K562 (cell line): Measurements from ENCODE around the gene ERVW-1. TPM values are rescaled to one million over a fixed set of nuclear protein-coding genes. Genes with fewer than 3 reads are reported as not detected.

Experiments
- KLF6 ChIP-seq: fragments of 250-450 bp; sonication (Bioruptor Pico); IDR thresholded peaks from 2 replicates; pipeline ENCODE4 v1.4.0; 2020; ENCODE audit warnings: mild to moderate bottlenecking, moderate library complexity, borderline replicate concordance
- MAFK ChIP-seq: IDR thresholded peaks from 2 replicates; pipeline ENCODE4 v1.6.1; 2011; ENCODE audit warnings: low read length, improper control_type of control experiment
- MCM5 ChIP-seq: fragments of 450-650 bp; IDR thresholded peaks from 2 replicates; pipeline ENCODE4 v1.6.1; 2016; ENCODE audit warnings: low read depth
- MCM7 ChIP-seq, 2 experiments: fragments of 450-650 bp; IDR thresholded peaks; 2 replicates each; pipeline ENCODE4 v1.6.1; 2016 to 2018
- MEF2A ChIP-seq: IDR thresholded peaks from 2 replicates; pipeline ENCODE4 v1.6.1; 2011; ENCODE audit warnings: low read depth, mild to moderate bottlenecking, low read length, moderate library complexity; ENCODE audit not compliant: control insufficient read depth
- PHTF2 ChIP-seq: fragments of 250-450 bp; sonication (Bioruptor Pico); IDR thresholded peaks from 2 replicates; pipeline ENCODE4 v1.5.0; 2021; ENCODE audit warnings: mild to moderate bottlenecking
- POLR2A ChIP-seq: fragments of 450-650 bp; conservative IDR thresholded peaks from 2 replicates; pipeline ENCODE4 v1.6.1; 2016
- TCFL5 ChIP-seq: fragments of 250-450 bp; sonication (Bioruptor Pico); conservative IDR thresholded peaks from 2 replicates; pipeline ENCODE4 v1.6.1; 2021; ENCODE audit warnings: mild to moderate bottlenecking, moderate library complexity, matching md5 sums
- TGIF2 ChIP-seq: sonication (generic); formaldehyde crosslinking; IDR thresholded peaks from 2 replicates; pipeline ENCODE4 v1.8.1; 2022; ENCODE audit warnings: mild to moderate bottlenecking, missing genetic modification reagents, moderate library complexity
- ZNF174 ChIP-seq: fragments of 250-450 bp; sonication (Bioruptor Pico); IDR thresholded peaks from 2 replicates; pipeline ENCODE4 v1.4.0; 2020; ENCODE audit warnings: mild to moderate bottlenecking
- ZNF76 ChIP-seq: fragments of 250-450 bp; sonication (Bioruptor Pico); IDR thresholded peaks from 2 replicates; pipeline ENCODE4 v1.4.0; 2020; ENCODE audit warnings: mild to moderate bottlenecking, moderate library complexity, borderline replicate concordance
- ZZZ3 ChIP-seq: fragments of 450-650 bp; IDR thresholded peaks from 2 replicates; pipeline ENCODE4 v1.6.1; 2016; ENCODE audit warnings: antibody characterized with exemption, mild to moderate bottlenecking, moderate library complexity
- polyA plus RNA-seq, 8 experiments: library from polyadenylated mRNA; depleted of rRNA in 4 of 8; stranded (reverse) in 5 of 8; unstranded in 3 of 8; fragments of >200 nt; fragmentation: Nextera tagmentation in 2 of 8; fragmentation: Illumina TruSeq in 1 of 8; extraction: Ambion mirVana in 2 of 8; extraction: Trizol in 1 of 8; gene quantifications; 2 replicates each; pipeline versions ENCODE4 v1.2.1 to v1.2.3, GENCODE V29; 2011 to 2014; ENCODE audit warnings: inconsistent platforms in 1 of 8, missing spikeins in 1 of 8
- total RNA-seq, 7 experiments: library from RNA; depleted of rRNA in 6 of 7; stranded (reverse); fragments of >200 nt in 6 of 7; fragmentation: Illumina TruSeq in 2 of 7; extraction: Trizol in 2 of 7; gene quantifications; 2 replicates each; pipeline versions ENCODE4 v1.2.1 to v1.2.3, GENCODE V29; 2011 to 2021; ENCODE audit warnings: low replicate concordance in 1 of 7
- TF ChIP-seq, protein P1 (sequence below): fragments of 250-450 bp; sonication (Bioruptor Pico); IDR thresholded peaks from 2 replicates; pipeline ENCODE4 v1.8.0; 2021; ENCODE audit warnings: borderline replicate concordance, mild to moderate bottlenecking, moderate library complexity; ENCODE audit not compliant: poor library complexity, severe bottlenecking
- TF ChIP-seq, protein P2 (sequence below): sonication (generic); formaldehyde crosslinking; IDR thresholded peaks from 2 replicates; pipeline ENCODE4 v1.8.0; 2022; ENCODE audit warnings: mild to moderate bottlenecking, missing genetic modification reagents
- TF ChIP-seq, protein P3 (sequence below): sonication (generic); formaldehyde crosslinking; IDR thresholded peaks from 2 replicates; pipeline ENCODE4 v1.8.0; 2022; ENCODE audit warnings: mild to moderate bottlenecking, low read depth, missing genetic modification reagents
- TF ChIP-seq, protein P4 (sequence below), 2 experiments: IDR thresholded peaks in 1 of 2; conservative IDR thresholded peaks in 1 of 2; 2 replicates each; pipeline ENCODE4 v1.6.1; 2016; ENCODE audit warnings: low read depth in 2 of 2, mild to moderate bottlenecking in 1 of 2, missing compliant biosample characterization in 1 of 2, missing genetic modification characterization in 1 of 2, moderate library complexity in 1 of 2
- TF ChIP-seq, protein P5 (sequence below): sonication (generic); formaldehyde crosslinking; IDR thresholded peaks from 2 replicates; pipeline ENCODE4 v1.8.0; 2022; ENCODE audit warnings: mild to moderate bottlenecking, missing genetic modification reagents

The ERVW-1 gene
- total and polyA plus RNA-seq, 9 of the 15 experiments (the other 6 are each of a cell fraction or from before 2014, with no cell fraction given) = not detected

DNA sequence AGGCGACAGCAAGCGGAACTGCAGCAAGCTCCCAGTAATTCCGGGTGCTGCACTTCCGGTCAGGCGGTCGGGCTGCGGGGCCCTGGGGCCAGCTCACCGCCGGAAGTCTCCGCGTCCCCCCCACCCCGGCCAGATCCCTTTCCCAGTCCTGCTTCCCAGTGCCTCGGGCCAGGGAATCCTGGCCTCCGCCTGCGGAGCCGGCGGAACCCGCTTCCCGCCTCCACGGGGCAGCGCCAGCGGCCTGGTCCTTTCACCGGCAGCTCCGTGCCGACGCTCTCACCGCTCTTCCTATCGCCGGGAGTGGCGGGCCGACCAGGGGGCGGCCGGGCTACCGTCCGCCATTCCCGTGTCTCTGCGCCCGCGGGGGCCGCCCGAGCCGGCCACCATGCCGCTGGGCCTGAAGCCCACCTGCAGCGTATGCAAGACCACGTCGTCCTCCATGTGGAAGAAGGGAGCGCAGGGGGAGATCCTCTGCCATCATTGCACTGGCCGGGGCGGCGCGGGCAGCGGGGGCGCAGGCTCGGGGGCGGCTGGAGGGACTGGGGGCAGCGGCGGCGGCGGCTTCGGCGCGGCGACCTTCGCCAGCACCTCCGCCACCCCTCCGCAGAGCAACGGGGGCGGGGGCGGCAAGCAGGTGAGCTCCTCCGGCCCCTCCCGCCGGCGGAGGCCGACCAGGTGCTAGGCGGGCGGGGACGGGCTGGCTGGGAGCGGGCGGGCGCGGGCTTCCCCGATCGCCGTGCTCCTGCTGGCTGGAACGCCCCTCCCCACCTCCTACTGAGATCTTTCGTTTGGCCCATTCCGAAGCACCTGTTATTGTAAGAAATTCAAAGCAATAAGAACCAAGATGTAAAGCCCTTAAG lies 30.2 kb downstream of the ERVW-1 start, which contains the start of gene GATAD1 (continued):
- TF ChIP-seq TCFL5 (CRISPR knock-in tag) (no peak), MEF2A (no peak), MAFK (no peak), POLR2A (peak; percentile 95), ZNF76 (CRISPR knock-in tag) (peak; percentile 11; the same call in 1 of the 2 replicates), TGIF2 (CRISPR knock-in tag) (0 out of 2 replicates have a peak, but pooled peaks have one; percentile 40), MCM5 (no peak), KLF6 (CRISPR knock-in tag) (no peak), ZNF174 (no peak), ZZZ3 (no peak), PHTF2 (CRISPR knock-in tag) (no peak; the same call in 1 of the 2 replicates), MCM7 (IDR thresholded peaks at IDR 0.05) (no peak)
- TF ChIP-seq, protein P1, sequence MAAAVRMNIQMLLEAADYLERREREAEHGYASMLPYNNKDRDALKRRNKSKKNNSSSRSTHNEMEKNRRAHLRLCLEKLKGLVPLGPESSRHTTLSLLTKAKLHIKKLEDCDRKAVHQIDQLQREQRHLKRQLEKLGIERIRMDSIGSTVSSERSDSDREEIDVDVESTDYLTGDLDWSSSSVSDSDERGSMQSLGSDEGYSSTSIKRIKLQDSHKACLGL (CRISPR knock-in tag) = no peak
- TF ChIP-seq, protein P2, sequence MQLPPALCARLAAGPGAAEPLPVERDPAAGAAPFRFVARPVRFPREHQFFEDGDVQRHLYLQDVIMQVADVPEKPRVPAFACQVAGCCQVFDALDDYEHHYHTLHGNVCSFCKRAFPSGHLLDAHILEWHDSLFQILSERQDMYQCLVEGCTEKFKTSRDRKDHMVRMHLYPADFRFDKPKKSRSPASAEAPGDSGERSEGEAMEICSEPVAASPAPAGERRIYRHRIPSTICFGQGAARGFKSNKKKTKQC (CRISPR knock-in tag) = no peak; the same call in 1 of the 2 replicates
- TF ChIP-seq, protein P3, sequence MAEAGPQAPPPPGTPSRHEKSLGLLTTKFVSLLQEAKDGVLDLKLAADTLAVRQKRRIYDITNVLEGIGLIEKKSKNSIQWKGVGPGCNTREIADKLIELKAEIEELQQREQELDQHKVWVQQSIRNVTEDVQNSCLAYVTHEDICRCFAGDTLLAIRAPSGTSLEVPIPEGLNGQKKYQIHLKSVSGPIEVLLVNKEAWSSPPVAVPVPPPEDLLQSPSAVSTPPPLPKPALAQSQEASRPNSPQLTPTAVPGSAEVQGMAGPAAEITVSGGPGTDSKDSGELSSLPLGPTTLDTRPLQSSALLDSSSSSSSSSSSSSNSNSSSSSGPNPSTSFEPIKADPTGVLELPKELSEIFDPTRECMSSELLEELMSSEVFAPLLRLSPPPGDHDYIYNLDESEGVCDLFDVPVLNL (CRISPR knock-in tag) = no peak
- TF ChIP-seq, protein P4, sequence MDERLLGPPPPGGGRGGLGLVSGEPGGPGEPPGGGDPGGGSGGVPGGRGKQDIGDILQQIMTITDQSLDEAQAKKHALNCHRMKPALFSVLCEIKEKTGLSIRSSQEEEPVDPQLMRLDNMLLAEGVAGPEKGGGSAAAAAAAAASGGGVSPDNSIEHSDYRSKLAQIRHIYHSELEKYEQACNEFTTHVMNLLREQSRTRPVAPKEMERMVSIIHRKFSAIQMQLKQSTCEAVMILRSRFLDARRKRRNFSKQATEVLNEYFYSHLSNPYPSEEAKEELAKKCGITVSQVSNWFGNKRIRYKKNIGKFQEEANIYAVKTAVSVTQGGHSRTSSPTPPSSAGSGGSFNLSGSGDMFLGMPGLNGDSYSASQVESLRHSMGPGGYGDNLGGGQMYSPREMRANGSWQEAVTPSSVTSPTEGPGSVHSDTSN (CRISPR knock-in tag; IDR thresholded peaks at IDR 0.05; ENCODE audit: low read depth) = no peak
- TF ChIP-seq, protein P4 (tag; conservative IDR thresholded peaks at IDR 0.05; ENCODE audit: low read depth) = no peak
- TF ChIP-seq, protein P5, sequence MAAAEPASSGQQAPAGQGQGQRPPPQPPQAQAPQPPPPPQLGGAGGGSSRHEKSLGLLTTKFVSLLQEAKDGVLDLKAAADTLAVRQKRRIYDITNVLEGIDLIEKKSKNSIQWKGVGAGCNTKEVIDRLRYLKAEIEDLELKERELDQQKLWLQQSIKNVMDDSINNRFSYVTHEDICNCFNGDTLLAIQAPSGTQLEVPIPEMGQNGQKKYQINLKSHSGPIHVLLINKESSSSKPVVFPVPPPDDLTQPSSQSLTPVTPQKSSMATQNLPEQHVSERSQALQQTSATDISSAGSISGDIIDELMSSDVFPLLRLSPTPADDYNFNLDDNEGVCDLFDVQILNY (CRISPR knock-in tag) = no peak
